IMR-90 (cell line): ENCODE results near the gene ERVMER34-1. TPM values are rescaled to one million over a fixed set of nuclear protein-coding genes. Genes with fewer than 3 reads are reported as not detected.

ENCODE experiments used
- ATAC-seq: fragments of 200-7000 bp; cut with Tn5 transposase; 2 replicates; pipeline ENCODE4 v1.9.1; 2020; ENCODE audit warnings: low read depth, mild to moderate bottlenecking, moderate library complexity
- BruUV-seq: library from RNA; stranded (reverse); fragments of 400-500 nt; replicated peaks from 2 replicates; lab custom pipeline; 2021; lab: Mats Ljungman, UMichigan
- CTCF ChIA-PET: fragments of 300-600 bp; formaldehyde crosslinking; extraction: SDS; loops from one replicate; lab custom pipeline; 2021; ENCODE audit warnings: antibody characterized with exemption; lab: Yijun Ruan, JAX
- POLR2A ChIA-PET: fragments of 300-600 bp; sonication (Branson Sonifier 250); formaldehyde crosslinking; loops from one replicate; lab custom pipeline; 2022; ENCODE audit warnings: antibody characterized with exemption; ENCODE audit not compliant: unreplicated experiment; lab: Charles Lee
- DNase-seq: peaks from one replicate; pipeline ENCODE4 v3.0.0; 2013
- H2AFZ ChIP-seq: replicated peaks from 2 replicates; pipeline ENCODE3; 2013; ENCODE audit warnings: low read length, mild to moderate bottlenecking; ENCODE audit not compliant: poor library complexity
- H2AK5ac ChIP-seq: 2 replicates; pipeline ENCODE4 v1.6.1; 2013; ENCODE audit warnings: low read depth, low read length, inconsistent platforms
- H2AK9ac ChIP-seq: replicated peaks from 2 replicates; pipeline ENCODE3; 2013; ENCODE audit warnings: mild to moderate bottlenecking, low read depth, low read length, moderate library complexity; ENCODE audit not compliant: poor library complexity
- H2BK120ac ChIP-seq: 2 replicates; pipeline ENCODE4 v1.6.1; 2013; ENCODE audit warnings: low read depth, low read length, inconsistent platforms
- H2BK15ac ChIP-seq: 3 replicates; pipeline ENCODE4 v1.6.1; 2013; ENCODE audit warnings: low read depth, low read length, inconsistent platforms
- H2BK20ac ChIP-seq: 2 replicates; pipeline ENCODE4 v1.6.1; 2013; ENCODE audit warnings: low read depth, mild to moderate bottlenecking, inconsistent platforms, low read length, moderate library complexity
- H2BK5ac ChIP-seq: 2 replicates; pipeline ENCODE4 v1.6.1; 2013; ENCODE audit warnings: mild to moderate bottlenecking, low read depth, low read length, inconsistent platforms; ENCODE audit not compliant: poor library complexity, severe bottlenecking
- H3K14ac ChIP-seq: replicated peaks from 2 replicates; pipeline ENCODE4 v1.6.1; 2013; ENCODE audit warnings: low read depth, low read length, inconsistent platforms
- H3K18ac ChIP-seq: 2 replicates; pipeline ENCODE4 v1.6.1; 2013; ENCODE audit warnings: low read depth, low read length, control low read depth
- H3K23ac ChIP-seq: 2 replicates; pipeline ENCODE4 v1.6.1; 2013; ENCODE audit warnings: low read depth, low read length, inconsistent platforms
- H3K27ac ChIP-seq: 2 replicates; pipeline ENCODE4 v1.5.1; 2013; ENCODE audit warnings: mild to moderate bottlenecking, control low read depth, low read length; ENCODE audit not compliant: insufficient read depth
- H3K27me3 ChIP-seq: 2 replicates; pipeline ENCODE4 v1.6.1; 2013; ENCODE audit warnings: low read length; ENCODE audit not compliant: control insufficient read depth, insufficient read depth
- H3K36me3 ChIP-seq: 2 replicates; pipeline ENCODE4 v1.6.1; 2013; ENCODE audit warnings: low read length, mixed read lengths; ENCODE audit not compliant: control insufficient read depth, insufficient read depth
- H3K4ac ChIP-seq: 2 replicates; pipeline ENCODE4 v1.6.1; 2013; ENCODE audit warnings: low read depth, low read length, inconsistent platforms
- H3K4me1 ChIP-seq: 2 replicates; pipeline ENCODE4 v1.6.1; 2013; ENCODE audit warnings: low read length, mixed read lengths; ENCODE audit not compliant: control insufficient read depth, insufficient read depth
- H3K4me2 ChIP-seq: 2 replicates; pipeline ENCODE4 v1.6.1; 2013; ENCODE audit warnings: low read depth, mild to moderate bottlenecking, control low read depth, low read length, moderate library complexity
- H3K4me3 ChIP-seq: 2 replicates; pipeline ENCODE4 v1.5.1; 2013; ENCODE audit warnings: low read depth, mild to moderate bottlenecking, control low read depth, low read length, moderate library complexity; ENCODE audit not compliant: insufficient read depth
- H3K56ac ChIP-seq: 2 replicates; pipeline ENCODE4 v1.6.1; 2013; ENCODE audit warnings: low read length, inconsistent platforms; ENCODE audit not compliant: insufficient read depth; ENCODE audit errors: extremely low read depth
- H3K79me1 ChIP-seq, 2 experiments: 2 replicates each; pipeline ENCODE4 v1.6.1; 2013; ENCODE audit warnings: low read length in 2 of 2, inconsistent platforms in 1 of 2, low read depth in 1 of 2
- H3K9ac ChIP-seq: 2 replicates; pipeline ENCODE4 v1.6.1; 2013; ENCODE audit warnings: low read depth, low read length, control low read depth
- H3K9me1 ChIP-seq: 2 replicates; pipeline ENCODE4 v1.6.1; 2013; ENCODE audit warnings: low read length, inconsistent platforms; ENCODE audit not compliant: insufficient read depth
- H3K9me3 ChIP-seq: 2 replicates; pipeline ENCODE4 v1.6.1; 2013; ENCODE audit warnings: low read length; ENCODE audit not compliant: control insufficient read depth, insufficient read depth
- H4K20me1 ChIP-seq: 2 replicates; pipeline ENCODE4 v1.6.1; 2013; ENCODE audit warnings: low read length, inconsistent platforms; ENCODE audit not compliant: insufficient read depth
- H4K5ac ChIP-seq: 2 replicates; pipeline ENCODE4 v1.6.1; 2013; ENCODE audit warnings: mild to moderate bottlenecking, low read depth, low read length, control low read depth
- H4K8ac ChIP-seq, 2 experiments: 2 replicates each; pipeline ENCODE4 v1.6.1; 2013; ENCODE audit warnings: low read depth in 2 of 2, low read length in 2 of 2, control low read depth in 1 of 2, inconsistent platforms in 1 of 2
- H4K91ac ChIP-seq: 2 replicates; pipeline ENCODE4 v1.6.1; 2013; ENCODE audit warnings: low read depth, low read length, inconsistent platforms; ENCODE audit not compliant: insufficient read depth
- CEBPB ChIP-seq: IDR thresholded peaks from 2 replicates; pipeline ENCODE4 v1.6.1; 2012; ENCODE audit warnings: low read depth, low read length, improper control_type of control experiment
- MXI1 ChIP-seq: IDR thresholded peaks from 2 replicates; pipeline ENCODE4 v1.6.1; 2012; ENCODE audit warnings: low read depth, mild to moderate bottlenecking, low read length, moderate library complexity, borderline replicate concordance
- POLR2A ChIP-seq: IDR thresholded peaks from 2 replicates; pipeline ENCODE4 v1.6.1; 2012; ENCODE audit warnings: mild to moderate bottlenecking, low read depth, low read length
- RAD21 ChIP-seq: IDR thresholded peaks from 2 replicates; pipeline ENCODE4 v1.6.1; 2012; ENCODE audit warnings: low read length, improper control_type of control experiment
- RCOR1 ChIP-seq: IDR thresholded peaks from 2 replicates; pipeline ENCODE4 v1.6.1; 2012; ENCODE audit warnings: mild to moderate bottlenecking, low read length, improper control_type of control experiment; ENCODE audit not compliant: insufficient replicate concordance
- WGBS, 2 experiments: methylation state at CpG; one replicate each; pipeline versions ENCODE4 v1.1.5 to v1.1.7; 2013; ENCODE audit warnings: missing lambda C conversion rate in 2 of 2; ENCODE audit not compliant: insufficient read length in 1 of 2; ENCODE audit errors: extremely low coverage in 2 of 2; 5-methylcytosine and 5-hydroxymethylcytosine counted together
- dilution Hi-C: fragments of 300-500 bp; cut with HindIII; formaldehyde crosslinking; loops from one replicate; pipeline ENCODE4 v1.14.3; 2018; ENCODE audit warnings: low sequenced_read_pairs; ENCODE audit not compliant: unreplicated experiment
- in situ Hi-C: fragments of 300-500 bp; cut with MboI; formaldehyde crosslinking; loops from 3 replicates; pipeline ENCODE4 v1.14.3; 2019; ENCODE audit warnings: low sequenced_read_pairs, inconsistent platforms, mixed read lengths
- intact Hi-C: fragments of 100-400 bp; cut with micrococcal nuclease; formaldehyde crosslinking; loops from 2 replicates; pipeline ENCODE4 v1.10.0; 2022
- polyA plus RNA-seq, 3 experiments: library from polyadenylated mRNA; depleted of rRNA; stranded (reverse); fragments of >200 nt; gene quantifications; 2 replicates each; pipeline ENCODE4 v1.2.3, GENCODE V29; 2012; ENCODE audit warnings: low replicate concordance in 1 of 3
- total RNA-seq: library from RNA; depleted of rRNA; stranded (reverse); fragments of >200 nt; gene quantifications from 2 replicates; pipeline ENCODE4 v1.2.3, GENCODE V29; 2012
- TF ChIP-seq, protein P1 (sequence below): conservative IDR thresholded peaks from 2 replicates; pipeline ENCODE4 v1.5.1; 2012; ENCODE audit warnings: mild to moderate bottlenecking, low read depth, low read length, improper control_type of control experiment

The ERVMER34-1 gene
- total and polyA plus RNA-seq, 2 of the 4 experiments (the other 2 are of a cell fraction): not detected

DNA sequence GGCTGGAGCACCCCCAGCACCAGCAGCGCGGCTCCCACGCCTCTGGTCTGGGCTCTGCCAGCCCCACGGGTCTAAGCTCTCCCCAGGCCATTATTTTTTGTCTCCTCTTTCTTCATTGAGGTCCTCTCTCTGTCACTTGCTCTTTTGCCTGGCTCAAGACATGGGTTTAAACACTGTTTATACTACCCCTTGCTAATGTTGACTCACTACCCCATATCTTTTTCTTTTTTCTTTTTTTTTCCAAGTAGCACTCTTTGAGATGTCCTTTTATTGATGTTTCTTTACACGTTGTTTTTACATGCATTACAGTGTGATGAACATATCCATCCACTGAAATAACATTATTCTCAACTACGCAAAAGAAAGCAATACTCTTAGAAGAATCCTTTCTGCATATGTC is 1.7 kb upstream of the ERVMER34-1 start:
- Histone ChIP-seq H2AK9ac (no peak overlapping the region), H3K9ac (no peak overlapping the region), H3K18ac (no peak overlapping the region), H4K20me1 (no peaks in the 10 kb centered on the region), H3K4me1 (peaks cover 4% of the 10 kb centered on the region; the same call in 1 of the 2 replicates), H3K36me3 (no peaks in the 10 kb centered on the region), H3K4ac (no peak overlapping the region), H3K9me3 (no peaks in the 10 kb centered on the region), H4K5ac (no peak overlapping the region), H3K4me2 (no peak overlapping the region), H3K14ac (no peak overlapping the region), H2BK20ac (no peak overlapping the region), H2BK5ac (no peak overlapping the region), H3K56ac (no peak overlapping the region), H2AK5ac (no peak overlapping the region), H3K9me1 (no peaks in the 10 kb centered on the region), H2BK15ac (no peak overlapping the region), H3K4me3 (no peak overlapping the region), H3K27me3 (peaks cover 10% of the 10 kb centered on the region), H3K27ac (no peak overlapping the region), H3K79me1 (no peaks in the 10 kb centered on the region), H4K91ac (no peak overlapping the region), H3K23ac (no peak overlapping the region), H2BK120ac (no peak overlapping the region), H2AFZ (no peak overlapping the region), H4K8ac (no peak overlapping the region)
- no CpG with 5 or more reads among the region's 6 CpGs for WGBS, 2 experiments
- TF ChIP-seq CEBPB (no peak), MXI1 (no peak), RAD21 (no peak), RCOR1 (no peak), POLR2A (no peak)
- TF ChIP-seq, protein P1, sequence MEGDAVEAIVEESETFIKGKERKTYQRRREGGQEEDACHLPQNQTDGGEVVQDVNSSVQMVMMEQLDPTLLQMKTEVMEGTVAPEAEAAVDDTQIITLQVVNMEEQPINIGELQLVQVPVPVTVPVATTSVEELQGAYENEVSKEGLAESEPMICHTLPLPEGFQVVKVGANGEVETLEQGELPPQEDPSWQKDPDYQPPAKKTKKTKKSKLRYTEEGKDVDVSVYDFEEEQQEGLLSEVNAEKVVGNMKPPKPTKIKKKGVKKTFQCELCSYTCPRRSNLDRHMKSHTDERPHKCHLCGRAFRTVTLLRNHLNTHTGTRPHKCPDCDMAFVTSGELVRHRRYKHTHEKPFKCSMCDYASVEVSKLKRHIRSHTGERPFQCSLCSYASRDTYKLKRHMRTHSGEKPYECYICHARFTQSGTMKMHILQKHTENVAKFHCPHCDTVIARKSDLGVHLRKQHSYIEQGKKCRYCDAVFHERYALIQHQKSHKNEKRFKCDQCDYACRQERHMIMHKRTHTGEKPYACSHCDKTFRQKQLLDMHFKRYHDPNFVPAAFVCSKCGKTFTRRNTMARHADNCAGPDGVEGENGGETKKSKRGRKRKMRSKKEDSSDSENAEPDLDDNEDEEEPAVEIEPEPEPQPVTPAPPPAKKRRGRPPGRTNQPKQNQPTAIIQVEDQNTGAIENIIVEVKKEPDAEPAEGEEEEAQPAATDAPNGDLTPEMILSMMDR: no peak
- dilution Hi-C loops: no loop called here
- BruUV-seq: no TSS peak
- DNase-seq (no peak), ATAC-seq (peak; percentile 36)
- CTCF ChIA-PET: no interaction called here
- POLR2A ChIA-PET: no interaction called here
- in situ Hi-C loops: no loop called here
- intact Hi-C loops: no loop called here
